ENCODE results near the gene SLC5A9.

DNA sequence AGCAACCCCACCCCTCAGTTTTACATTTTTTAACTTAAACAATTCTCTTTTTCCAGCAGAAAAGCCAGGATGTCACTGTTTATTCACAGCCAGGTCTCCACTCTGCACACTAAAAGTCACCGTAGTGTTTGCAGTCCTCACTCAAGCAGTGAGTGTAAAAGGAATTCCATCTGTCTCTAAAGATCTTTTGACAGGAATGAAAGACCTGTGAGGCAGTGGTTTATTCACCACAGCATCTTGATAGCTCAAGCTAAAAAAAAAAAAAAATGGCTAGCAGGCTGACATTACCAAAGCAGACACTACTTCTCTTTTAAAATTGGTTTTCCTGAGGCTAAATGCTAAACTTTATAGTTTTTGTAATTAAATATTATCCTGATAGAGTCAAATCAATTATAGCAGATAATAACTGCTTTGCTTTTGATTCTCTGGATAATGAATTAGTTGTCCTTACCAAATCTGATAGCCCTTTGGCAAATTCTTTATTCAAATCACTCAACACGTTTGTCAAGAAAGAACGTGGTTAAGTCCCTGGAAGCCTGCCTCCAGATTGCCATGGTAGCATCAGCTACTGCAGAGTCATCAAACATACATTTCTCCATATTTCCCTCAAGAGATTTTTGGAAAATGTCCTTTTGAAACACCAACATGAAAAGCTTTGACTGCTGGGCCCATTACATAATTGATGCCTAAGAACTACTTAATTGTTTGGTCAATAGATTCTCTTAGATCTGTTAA, 22.2 kb upstream of the SLC5A9 start:
- TF ChIP-seq EZH2phosphoT487 (IDR thresholded peaks at IDR 0.05; ENCODE audit: insufficient read depth, low read depth) (no peak), EZH2 (IDR thresholded peaks at IDR 0.05; ENCODE audit: insufficient read depth, poor library complexity, severe bottlenecking) (no peak)

Data from GM23248 (cell line).